GM12865 (cell line): ENCODE measurements around the gene DYNC1I1.

ENCODE experiments used
- DNase-seq: peaks from one replicate; pipeline ENCODE4 v3.0.0; 2010; ENCODE audit warnings: low read depth
- H3K4me3 ChIP-seq: 2 replicates; pipeline ENCODE4 v1.5.1; 2011; ENCODE audit warnings: mild to moderate bottlenecking, low read depth, low read length, control low read depth
- TF ChIP-seq, protein P1 (sequence below): IDR thresholded peaks from 2 replicates; pipeline ENCODE4 v1.5.1; 2011; ENCODE audit warnings: low read length, control low read depth, low read depth, inconsistent platforms; ENCODE audit not compliant: insufficient read depth; ENCODE audit errors: missing control alignments

DYNC1I1 gene

DNA sequence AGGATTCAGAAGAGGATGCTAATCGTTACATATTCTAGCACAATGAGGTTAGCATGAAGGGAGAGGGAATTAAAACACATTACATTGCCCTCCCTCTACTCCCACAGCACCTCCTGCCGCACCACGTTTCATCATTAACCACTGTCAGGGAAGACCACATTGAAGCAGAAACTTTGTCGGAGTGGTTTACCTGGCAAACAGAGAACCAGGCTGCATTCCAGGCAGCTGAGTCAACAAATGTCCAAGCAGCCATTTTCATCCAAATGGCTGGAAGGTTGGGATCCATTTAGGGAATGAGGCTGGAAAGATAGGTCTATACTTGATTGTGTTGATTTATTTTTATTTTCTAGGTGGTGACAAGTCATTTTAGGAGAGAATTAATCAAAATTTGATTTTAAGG, 273.6 kb downstream of the DYNC1I1 start:
- no peak for DNase-seq
- H3K4me3 ChIP-seq = no peak overlapping the region
- TF ChIP-seq, protein P1, sequence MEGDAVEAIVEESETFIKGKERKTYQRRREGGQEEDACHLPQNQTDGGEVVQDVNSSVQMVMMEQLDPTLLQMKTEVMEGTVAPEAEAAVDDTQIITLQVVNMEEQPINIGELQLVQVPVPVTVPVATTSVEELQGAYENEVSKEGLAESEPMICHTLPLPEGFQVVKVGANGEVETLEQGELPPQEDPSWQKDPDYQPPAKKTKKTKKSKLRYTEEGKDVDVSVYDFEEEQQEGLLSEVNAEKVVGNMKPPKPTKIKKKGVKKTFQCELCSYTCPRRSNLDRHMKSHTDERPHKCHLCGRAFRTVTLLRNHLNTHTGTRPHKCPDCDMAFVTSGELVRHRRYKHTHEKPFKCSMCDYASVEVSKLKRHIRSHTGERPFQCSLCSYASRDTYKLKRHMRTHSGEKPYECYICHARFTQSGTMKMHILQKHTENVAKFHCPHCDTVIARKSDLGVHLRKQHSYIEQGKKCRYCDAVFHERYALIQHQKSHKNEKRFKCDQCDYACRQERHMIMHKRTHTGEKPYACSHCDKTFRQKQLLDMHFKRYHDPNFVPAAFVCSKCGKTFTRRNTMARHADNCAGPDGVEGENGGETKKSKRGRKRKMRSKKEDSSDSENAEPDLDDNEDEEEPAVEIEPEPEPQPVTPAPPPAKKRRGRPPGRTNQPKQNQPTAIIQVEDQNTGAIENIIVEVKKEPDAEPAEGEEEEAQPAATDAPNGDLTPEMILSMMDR = no peak

DNA sequence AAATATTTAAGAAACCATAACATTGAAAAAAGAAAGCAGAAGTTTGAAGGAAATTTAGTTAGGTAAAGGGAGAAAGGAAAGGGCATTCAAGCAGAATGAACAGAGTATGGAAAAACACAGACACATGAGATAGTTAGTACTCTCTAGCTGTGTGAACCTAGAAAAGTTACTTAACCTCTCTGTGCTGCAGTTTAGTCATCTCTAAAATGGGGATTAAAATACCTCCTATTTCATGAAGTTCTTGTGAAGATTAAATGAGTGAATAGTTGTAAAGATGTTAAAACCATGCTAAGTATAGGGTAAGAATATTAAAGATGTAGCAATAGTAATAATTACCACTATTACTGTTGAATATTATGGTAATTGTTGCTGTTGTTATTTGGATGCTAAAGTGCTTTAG, 279.9 kb downstream of the DYNC1I1 start:
- no peak for DNase-seq
- H3K4me3 ChIP-seq = no peak overlapping the region
- TF ChIP-seq, protein P1 = no peak

DNA sequence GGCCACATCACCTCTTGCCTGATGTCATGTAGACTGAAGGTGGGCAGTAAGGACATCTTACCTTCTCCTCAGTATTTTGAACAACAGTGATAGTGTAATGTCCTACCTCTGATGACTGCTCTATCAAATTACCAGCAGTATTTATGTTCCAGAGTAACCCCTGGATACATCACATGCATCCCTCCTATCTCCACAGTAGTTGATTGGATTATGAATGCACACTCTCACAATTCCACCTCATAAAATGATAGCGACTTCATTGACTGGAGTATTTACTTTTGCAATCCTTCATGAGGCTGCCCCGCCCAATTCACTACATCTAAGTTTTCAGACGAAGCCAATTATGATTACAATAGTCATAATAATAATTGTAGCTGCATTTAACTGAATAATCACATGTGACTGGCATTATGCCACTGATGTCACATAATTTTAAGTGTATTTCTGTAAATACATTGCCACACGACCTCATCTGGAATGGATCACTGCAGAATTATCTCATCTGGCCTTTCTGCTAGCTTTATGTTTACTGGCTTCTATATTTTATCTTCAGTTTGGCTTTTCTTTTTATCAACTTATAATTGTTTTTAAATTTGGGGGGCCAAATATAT, 280.6 kb downstream of the DYNC1I1 start:
- H3K4me3 ChIP-seq = no peak overlapping the region
- TF ChIP-seq, protein P1 = no peak
- no peak for DNase-seq

DNA sequence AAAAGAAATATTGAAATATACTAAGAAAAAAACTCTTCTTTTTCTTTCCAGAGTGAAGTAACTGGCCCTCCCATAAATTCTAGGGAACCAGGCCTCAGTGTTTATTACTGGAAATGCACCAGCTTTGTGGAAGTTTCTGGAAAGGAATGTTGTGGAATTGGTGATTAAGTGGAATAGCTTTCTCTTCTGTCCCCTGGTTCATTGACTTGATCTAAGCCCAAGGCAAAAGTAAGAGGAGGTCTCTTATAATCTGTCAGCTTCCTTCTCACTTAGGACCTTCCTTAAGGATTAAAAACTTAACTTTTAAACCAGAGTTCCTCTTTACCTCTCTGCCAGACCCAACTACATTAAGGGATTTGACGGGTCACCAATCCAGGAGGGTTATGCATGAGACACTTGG, 283.4 kb downstream of the DYNC1I1 start:
- no peak overlapping the region for H3K4me3 ChIP-seq
- no peak for DNase-seq
- TF ChIP-seq, protein P1 = no peak

DNA sequence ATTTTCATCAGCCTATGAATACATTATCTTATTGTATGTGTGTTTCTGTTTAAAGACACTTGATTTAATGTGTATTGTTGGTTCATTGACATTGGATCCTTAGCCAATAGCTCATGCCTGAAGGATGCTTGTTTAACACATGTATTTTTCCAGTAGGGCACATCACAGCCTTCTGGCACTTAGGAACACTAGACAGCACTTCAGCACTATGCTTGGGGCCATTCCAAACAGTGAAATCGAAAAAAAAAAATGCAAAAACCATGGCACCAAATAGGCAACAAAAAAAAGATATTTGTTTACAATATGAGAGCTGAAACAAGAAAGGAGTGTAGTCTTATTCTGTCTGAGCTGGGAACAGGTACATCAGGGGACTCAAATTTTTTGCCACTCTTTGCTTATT, 286.7 kb downstream of the DYNC1I1 start:
- no peak overlapping the region for H3K4me3 ChIP-seq
- DNase-seq = no peak
- TF ChIP-seq, protein P1 = no peak

DNA sequence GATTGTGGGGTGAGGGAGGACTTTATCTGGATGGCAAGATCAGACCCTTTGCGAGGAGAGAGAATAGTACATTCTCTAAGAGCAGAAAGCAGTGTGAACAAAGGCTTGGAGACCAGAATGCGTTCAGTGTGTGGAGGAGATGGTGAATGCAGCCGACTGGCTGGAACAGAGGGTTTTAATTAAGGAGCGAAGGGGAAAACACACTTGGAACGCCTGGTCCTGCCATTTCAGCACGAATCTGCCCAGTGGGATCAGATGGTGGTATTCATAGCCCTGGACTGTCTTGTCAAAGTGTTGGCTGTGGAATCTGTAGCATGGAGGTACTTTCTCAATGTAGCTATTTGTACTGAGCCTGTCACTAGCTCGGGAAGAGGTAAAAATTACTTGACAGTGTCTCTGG, 288.7 kb downstream of the DYNC1I1 start:
- TF ChIP-seq, protein P1 = no peak
- DNase-seq = no peak
- no peak overlapping the region for H3K4me3 ChIP-seq

DNA sequence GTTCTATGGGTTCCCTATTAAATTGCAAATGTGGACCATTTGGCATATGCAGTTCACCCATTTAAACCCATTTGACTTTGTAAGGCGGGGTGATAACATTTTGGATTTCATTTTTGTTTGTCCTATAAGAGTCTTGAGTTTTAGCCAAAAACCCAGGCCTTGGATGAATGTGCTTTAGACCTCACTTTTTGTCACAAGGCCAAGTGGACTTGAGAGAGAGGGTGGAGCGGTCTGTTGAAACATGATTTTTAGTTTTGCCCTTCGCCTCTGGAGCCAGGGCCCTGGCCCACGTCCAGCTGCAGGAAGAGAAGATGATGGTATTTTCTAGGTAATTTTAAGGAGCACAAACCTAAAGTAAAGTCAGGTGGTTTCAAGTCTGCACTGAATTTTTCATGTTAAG, 289.5 kb downstream of the DYNC1I1 start:
- no peak overlapping the region for H3K4me3 ChIP-seq
- TF ChIP-seq, protein P1 = no peak
- DNase-seq = no peak
